Measurements from ENCODE around the gene ODF2.

ODF2 gene

DNA sequence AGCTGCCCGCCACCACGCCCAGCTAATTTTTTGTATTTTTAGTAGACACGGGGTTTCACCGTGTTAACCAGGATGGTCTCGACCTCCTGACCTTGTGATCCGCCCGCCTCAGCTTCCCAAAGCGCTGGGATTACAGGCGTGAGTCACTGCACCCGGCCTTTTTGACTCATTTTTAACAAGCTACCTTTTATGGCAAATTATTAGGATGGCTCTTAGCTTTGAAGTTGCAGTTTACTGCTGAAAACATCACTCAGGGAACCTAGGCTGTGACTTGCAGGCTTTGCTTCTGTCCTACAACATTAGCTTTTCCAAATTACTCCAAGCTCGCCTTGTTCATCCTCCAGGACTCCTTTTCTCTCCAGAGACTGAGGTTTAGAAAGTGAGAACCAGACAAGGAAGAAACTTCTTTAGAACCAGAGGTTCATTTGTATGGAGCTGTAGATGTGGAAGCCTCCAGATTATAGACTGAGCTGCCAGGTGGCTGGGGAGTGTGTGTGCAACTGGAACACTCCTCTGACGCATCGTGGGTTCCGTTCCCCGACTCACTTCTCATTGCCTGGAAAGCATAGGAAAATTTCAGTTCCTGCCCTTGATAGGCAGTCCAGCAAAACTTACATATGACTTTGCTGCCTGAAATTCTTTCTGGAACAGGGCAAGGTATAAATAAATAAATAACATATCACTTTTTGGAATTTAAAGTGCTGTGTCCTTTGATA is 72.8 kb downstream of the ODF2 start:
- no peak for DNase-seq (ENCODE audit: low read depth in 2 of 2)

GRCh38 chr9:128529191-128529590 is 73.4 kb downstream of the ODF2 start:
- no peak for DNase-seq (ENCODE audit: low read depth in 2 of 2)

DNA sequence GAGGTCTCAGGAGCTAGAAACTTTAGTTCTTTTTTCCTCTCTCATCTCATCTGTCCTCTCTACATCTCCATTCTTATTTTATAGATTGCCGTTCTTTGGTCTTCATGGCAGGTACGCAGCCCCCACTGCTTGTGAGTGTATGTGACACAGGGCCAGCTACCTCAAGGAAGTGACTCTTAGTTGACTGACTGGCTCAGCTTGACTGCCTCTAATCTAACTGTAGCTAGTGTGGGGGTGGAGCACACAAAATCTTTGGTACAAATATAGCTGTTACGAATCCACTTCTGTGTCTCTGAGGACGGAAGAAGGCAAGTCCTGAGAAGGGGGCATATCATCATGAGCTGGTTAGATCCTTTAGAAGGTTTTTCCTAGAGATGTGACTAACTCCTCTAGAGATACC is 76.8 kb downstream of the ODF2 start:
- no peak for DNase-seq (ENCODE audit: low read depth in 2 of 2)

GRCh38 chr9:128540634-128541360 is 85.0 kb downstream of the ODF2 start:
- DNase-seq (ENCODE audit: low read depth in 2 of 2): no peak

- DNase-seq (ENCODE audit: low read depth in 2 of 2): no peak
These were observed 90.7 kb downstream of the ODF2 start for GRCh38 chr9:128546504-128546903.

GRCh38 chr9:128548876-128549275 is 93.1 kb downstream of the ODF2 start:
- DNase-seq (ENCODE audit: low read depth in 2 of 2): no peak

DNA sequence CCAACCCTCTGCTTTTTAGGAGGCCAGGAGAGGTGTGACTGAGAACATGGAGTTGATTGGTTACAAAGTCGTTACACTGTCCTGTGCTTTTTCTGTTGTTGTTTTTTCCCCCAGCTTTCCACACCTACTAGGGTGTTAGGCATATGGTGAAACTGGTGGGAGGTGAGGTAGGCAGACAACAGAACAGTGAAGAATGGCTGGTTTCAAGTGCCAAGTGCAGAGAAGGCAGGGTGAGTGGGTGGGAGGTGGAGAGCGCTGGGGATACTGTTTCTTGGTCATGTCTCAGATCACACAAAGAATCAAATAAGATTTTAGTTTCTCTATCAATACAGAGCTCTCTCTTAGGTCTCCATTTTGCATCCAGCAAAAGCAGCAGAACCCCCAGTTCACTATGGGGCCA is 94.4 kb downstream of the ODF2 start:
- no peak for DNase-seq (ENCODE audit: low read depth in 2 of 2)

Data from fibroblast of skin of left quadriceps (primary cell).